H1 (cell line): ENCODE measurements around the gene RAD51B. TPM values are rescaled to one million over a fixed set of nuclear protein-coding genes. Genes with fewer than 3 reads are reported as not detected.

ENCODE experiments used
- CTCF ChIA-PET: fragments of 300-600 bp; sonication (Branson Sonifier 250); formaldehyde crosslinking; loops from one replicate; lab custom pipeline; 2021; ENCODE audit not compliant: partially characterized antibody; lab: Charles Lee
- POLR2A ChIA-PET: fragments of 300-600 bp; sonication (Branson Sonifier 250); formaldehyde crosslinking; loops from one replicate; lab custom pipeline; 2021; ENCODE audit warnings: inconsistent platforms; ENCODE audit not compliant: partially characterized antibody; lab: Charles Lee
- DNase-seq, 2 experiments: peaks; one replicate each; pipeline versions ENCODE4 v3.0.0 to v3.0.0-alpha.2; 2010 to 2022; ENCODE audit warnings: low spot score in 2 of 2, low read depth in 1 of 2, mixed read lengths in 1 of 2
- FAIRE-seq: peaks from 2 replicates; lab custom pipeline; 2011; peaks lifted over from hg19 to GRCh38; lab: Jason Lieb, UNC
- H2AFZ ChIP-seq: 2 replicates; pipeline ENCODE4 v1.8.1; 2012; ENCODE audit warnings: low read length, inconsistent platforms
- H2AK5ac ChIP-seq: 2 replicates; pipeline ENCODE4 v1.6.1; 2013; ENCODE audit warnings: low read depth, low read length
- H2BK120ac ChIP-seq: replicated peaks from 2 replicates; pipeline ENCODE3; 2013; ENCODE audit warnings: low read depth, low read length, inconsistent platforms
- H2BK12ac ChIP-seq: 2 replicates; pipeline ENCODE4 v1.6.1; 2013; ENCODE audit warnings: low read depth, low read length
- H2BK15ac ChIP-seq: 2 replicates; pipeline ENCODE4 v1.6.1; 2013; ENCODE audit warnings: low read length
- H2BK20ac ChIP-seq: 2 replicates; pipeline ENCODE4 v1.6.1; 2013; ENCODE audit warnings: low read length
- H2BK5ac ChIP-seq: 2 replicates; pipeline ENCODE4 v1.6.1; 2013; ENCODE audit warnings: low read depth, low read length
- H3K14ac ChIP-seq: 2 replicates; pipeline ENCODE4 v1.6.1; 2013; ENCODE audit warnings: inconsistent platforms; ENCODE audit not compliant: insufficient read length
- H3K18ac ChIP-seq: 2 replicates; pipeline ENCODE4 v1.6.1; 2013; ENCODE audit warnings: low read length; ENCODE audit errors: extremely low read depth
- H3K23ac ChIP-seq: 2 replicates; pipeline ENCODE4 v1.6.1; 2013; ENCODE audit warnings: inconsistent platforms; ENCODE audit not compliant: insufficient read length
- H3K23me2 ChIP-seq: 2 replicates; pipeline ENCODE4 v1.6.1; 2013; ENCODE audit warnings: low read depth, low read length
- H3K27ac ChIP-seq: 2 replicates; pipeline ENCODE4 v1.6.1; 2011; ENCODE audit warnings: low read depth, low read length, inconsistent platforms
- H3K27me3 ChIP-seq, 4 experiments: replicated peaks in 1 of 4; 1 replicate in 1 of 4; 2 replicates in 3 of 4; pipeline versions ENCODE4 v1.6.1 to v1.8.1; 2011 to 2013; ENCODE audit warnings: low read length in 3 of 4, mild to moderate bottlenecking in 3 of 4, inconsistent platforms in 2 of 4, mixed read lengths in 2 of 4, moderate library complexity in 1 of 4; ENCODE audit not compliant: control insufficient read depth in 3 of 4, insufficient read depth in 3 of 4; ENCODE audit errors: extremely low read depth in 1 of 4
- H3K36me3 ChIP-seq, 4 experiments: 2 replicates each; pipeline versions ENCODE4 v1.6.1 to v1.8.1; 2011 to 2013; ENCODE audit warnings: mild to moderate bottlenecking in 4 of 4, low read length in 3 of 4, moderate library complexity in 2 of 4, control low read depth in 1 of 4, inconsistent platforms in 1 of 4; ENCODE audit not compliant: insufficient read depth in 4 of 4, control insufficient read depth in 2 of 4
- H3K4ac ChIP-seq: replicated peaks from 2 replicates; pipeline ENCODE3; 2013; ENCODE audit warnings: low read length, low read depth, mixed read lengths, inconsistent platforms; ENCODE audit not compliant: insufficient read length
- H3K4me1 ChIP-seq, 4 experiments: replicated peaks in 1 of 4; 1 replicate in 1 of 4; 2 replicates in 3 of 4; pipeline versions ENCODE4 v1.6.1 to v1.8.1; 2011 to 2013; ENCODE audit warnings: low read length in 3 of 4, inconsistent platforms in 2 of 4, mixed read lengths in 1 of 4; ENCODE audit not compliant: insufficient read depth in 4 of 4, control insufficient read depth in 3 of 4
- H3K4me2 ChIP-seq, 2 experiments: 2 replicates each; pipeline versions ENCODE4 v1.6.1 to v1.8.1; 2011 to 2013; ENCODE audit warnings: low read depth in 2 of 2, low read length in 2 of 2, control low read depth in 1 of 2, inconsistent platforms in 1 of 2, mild to moderate bottlenecking in 1 of 2; ENCODE audit not compliant: insufficient read depth in 1 of 2
- H3K4me3 ChIP-seq, 4 experiments: fragments of 200-600, 300-600 bp in 1 of 4; sonication (generic), shearing (Covaris generic), sonication (Bioruptor Twin) in 1 of 4; 2 replicates each; pipeline versions ENCODE4 v1.5.1 to v1.8.1; 2011 to 2016; ENCODE audit warnings: low read length in 4 of 4, low read depth in 3 of 4, control low read depth in 2 of 4, inconsistent platforms in 2 of 4, mild to moderate bottlenecking in 2 of 4, mixed read lengths in 1 of 4, moderate library complexity in 1 of 4; ENCODE audit not compliant: insufficient read depth in 2 of 4; ENCODE audit errors: extremely low read depth in 1 of 4
- H3K56ac ChIP-seq: replicated peaks from 2 replicates; pipeline ENCODE3; 2013; ENCODE audit warnings: low read depth, mild to moderate bottlenecking, mixed read lengths, low read length, inconsistent platforms; ENCODE audit not compliant: insufficient read length
- H3K79me1 ChIP-seq: 2 replicates; pipeline ENCODE4 v1.6.1; 2013; ENCODE audit warnings: low read depth, low read length, control low read depth
- H3K79me2 ChIP-seq, 2 experiments: 2 replicates each; pipeline versions ENCODE4 v1.6.1 to v1.8.1; 2012 to 2013; ENCODE audit warnings: low read length in 2 of 2, mild to moderate bottlenecking in 2 of 2, inconsistent platforms in 1 of 2; ENCODE audit not compliant: insufficient read depth in 2 of 2, control insufficient read depth in 1 of 2
- H3K9ac ChIP-seq, 4 experiments: replicated peaks in 1 of 4; 1 replicate in 1 of 4; 2 replicates in 3 of 4; pipeline versions ENCODE4 v1.6.1 to v1.8.1; 2011 to 2013; ENCODE audit warnings: low read depth in 3 of 4, low read length in 3 of 4, control low read depth in 2 of 4, mild to moderate bottlenecking in 2 of 4, moderate library complexity in 2 of 4, inconsistent platforms in 1 of 4; ENCODE audit errors: extremely low read depth in 1 of 4
- H3K9me3 ChIP-seq, 2 experiments: 2 replicates each; pipeline versions ENCODE4 v1.6.1 to v1.8.1; 2012 to 2013; ENCODE audit warnings: mild to moderate bottlenecking in 2 of 2, moderate library complexity in 2 of 2, control low read depth in 1 of 2, inconsistent platforms in 1 of 2, low read depth in 1 of 2, low read length in 1 of 2, mixed read lengths in 1 of 2; ENCODE audit not compliant: insufficient read depth in 2 of 2
- H4K20me1 ChIP-seq, 2 experiments: replicated peaks in 1 of 2; 2 replicates each; pipeline versions ENCODE3 to v1.8.1; 2011 to 2013; ENCODE audit warnings: inconsistent platforms in 2 of 2, low read length in 2 of 2, mild to moderate bottlenecking in 1 of 2; ENCODE audit not compliant: insufficient read depth in 2 of 2, control insufficient read depth in 1 of 2
- H4K5ac ChIP-seq: 2 replicates; pipeline ENCODE4 v1.6.1; 2013; ENCODE audit warnings: low read length, low read depth, mixed read lengths, inconsistent platforms; ENCODE audit not compliant: insufficient read length
- H4K8ac ChIP-seq: 2 replicates; pipeline ENCODE4 v1.8.0; 2013; ENCODE audit warnings: mild to moderate bottlenecking, moderate library complexity, low read length, inconsistent platforms; ENCODE audit not compliant: insufficient read depth; ENCODE audit errors: extremely low read depth
- H4K91ac ChIP-seq: replicated peaks from 2 replicates; pipeline ENCODE3; 2013; ENCODE audit warnings: low read length, mixed read lengths, inconsistent platforms; ENCODE audit not compliant: insufficient read length
- HDAC2 ChIP-seq, 2 experiments: fragments of 300-600 bp in 1 of 2; sonication (generic) in 1 of 2; IDR thresholded peaks; 2 replicates each; pipeline ENCODE4 v1.6.1; 2011 to 2012; ENCODE audit warnings: low read depth in 2 of 2, low read length in 2 of 2, mild to moderate bottlenecking in 2 of 2, moderate library complexity in 2 of 2, borderline replicate concordance in 1 of 2, inconsistent platforms in 1 of 2
- SIRT6 ChIP-seq: IDR thresholded peaks from one replicate; pipeline ENCODE4 v1.7.1; 2012; ENCODE audit warnings: low read length, inconsistent platforms
- WGBS, 2 experiments: shearing (Covaris generic) in 1 of 2; methylation state at CpG; one replicate each; pipeline versions ENCODE4 v1.1.6 to v1.1.7; 2013 to 2015; ENCODE audit warnings: low lambda C conversion rate in 2 of 2, mixed read lengths in 2 of 2, inconsistent platforms in 1 of 2, low coverage in 1 of 2, missing lambda C conversion rate in 1 of 2; ENCODE audit not compliant: insufficient replicate concordance in 2 of 2, insufficient coverage in 1 of 2, insufficient read length in 1 of 2; ENCODE audit errors: extremely low coverage in 1 of 2, missing lambda C conversion rate in 1 of 2; 5-methylcytosine and 5-hydroxymethylcytosine counted together
- polyA plus RNA-seq, 7 experiments: library from polyadenylated mRNA; depleted of rRNA in 3 of 7; stranded (reverse) in 5 of 7; unstranded in 2 of 7; fragments of >200 nt in 5 of 7; fragments of 200-250 nt in 2 of 7; gene quantifications; 1 replicate in 5 of 7; 2 replicates in 1 of 7; 4 replicates in 1 of 7; pipeline versions ENCODE4 v1.2.1 to v1.2.3, GENCODE V29; 2011 to 2013; ENCODE audit warnings: missing spikeins in 2 of 7, mixed read lengths in 2 of 7
- total RNA-seq: library from RNA; stranded (reverse); fragmentation: NEBNext Ultra II Directional; extraction: Animal tissue kit (Norgen Biotek cat#: 25700); gene quantifications from 2 replicates; pipeline ENCODE4 v1.2.1, GENCODE V29; 2021

The RAD51B gene
- total and polyA plus RNA-seq, 2 of the 8 experiments (the other 6 are each of a cell fraction or from before 2014, with no cell fraction given), result 3.9 to 14.9 TPM

DNA sequence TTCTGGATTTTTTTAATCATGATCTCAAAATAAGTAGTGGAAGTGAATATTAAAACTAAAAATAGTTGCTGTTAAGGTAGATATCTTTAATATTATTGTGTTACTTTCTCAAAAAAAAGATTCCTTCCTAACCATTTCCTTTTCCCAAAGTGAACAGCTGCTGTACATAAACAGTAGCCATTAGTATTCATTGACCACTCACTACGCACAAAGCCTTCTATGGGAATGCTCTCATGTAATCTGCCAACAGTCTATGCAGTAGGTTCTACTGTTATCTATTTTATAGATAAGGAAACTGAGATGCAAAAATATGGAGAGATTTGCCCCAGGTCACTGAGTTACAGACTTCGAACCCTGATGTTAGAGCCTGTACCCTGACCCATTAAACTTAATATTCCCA lies 941.2 kb downstream of the RAD51B start:
- H3K79me1 ChIP-seq, result no peaks in the 10 kb centered on the region
- no peaks in the 10 kb centered on the region for H4K20me1 ChIP-seq
- H2BK5ac ChIP-seq, result no peak overlapping the region
- no peak overlapping the region for H3K18ac ChIP-seq
- H2BK12ac ChIP-seq, result no peak overlapping the region
- H3K27ac ChIP-seq, result no peak overlapping the region
- WGBS, 2 experiments, result 94% methylated on average over 2 of the region's 2 CpGs; no CpG with 5 or more reads in 1 of the 2 experiments
- H3K9ac ChIP-seq, result no peak overlapping the region
- H3K14ac ChIP-seq, result no peak overlapping the region
- FAIRE-seq (no peak), DNase-seq (no peak)
- H2AFZ ChIP-seq, result no peak overlapping the region
- H2AK5ac ChIP-seq, result no peak overlapping the region
- H3K27me3 ChIP-seq, result no peaks in the 10 kb centered on the region
- no peak overlapping the region for H2BK20ac ChIP-seq
- H2BK15ac ChIP-seq, result no peak overlapping the region
- no peak overlapping the region for H3K4me3 ChIP-seq
- H4K8ac ChIP-seq, result no peak overlapping the region
- H3K4ac ChIP-seq, result no peak overlapping the region
- no peaks in the 10 kb centered on the region for H3K9me3 ChIP-seq
- POLR2A ChIA-PET, result interaction anchor here (1.5 kb wide), 1 partner anchor 32 kb away, joined by 9 read pairs; the partner anchor contains the start of gene ZFP36L1
- no peaks in the 10 kb centered on the region for H3K23me2 ChIP-seq
- no peak overlapping the region for H3K4me2 ChIP-seq
- H3K79me2 ChIP-seq, result no peaks in the 10 kb centered on the region
- TF ChIP-seq HDAC2 (IDR thresholded peaks at IDR 0.05; ENCODE audit: borderline replicate concordance in 1 of 2, low read depth in 2 of 2, low read length in 2 of 2) (no peak), SIRT6 (no peak)
- CTCF ChIA-PET, result interaction anchor here (1.4 to 4.4 kb wide), 3 partner anchors 8 to 43 kb away, joined by 4 to 27 read pairs (median 4); no protein-coding TSS in a partner anchor
- H3K23ac ChIP-seq, result no peak overlapping the region
- no peak overlapping the region for H4K5ac ChIP-seq
- H2BK120ac ChIP-seq, result no peak overlapping the region
- peaks cover 2 to 12% (median 7%) of the 10 kb centered on the region in 4 experiments; a peak in 6 of 7 replicates for H3K4me1 ChIP-seq
- H3K36me3 ChIP-seq, result no peaks in the 10 kb centered on the region
- H3K56ac ChIP-seq, result no peak overlapping the region
- no peak overlapping the region for H4K91ac ChIP-seq
